ENCODE data around the gene SMPDL3A.
A peak's percentile ranks its signal among the peaks of the same experiment; 100 is the strongest.

Gene SMPDL3A

DNA sequence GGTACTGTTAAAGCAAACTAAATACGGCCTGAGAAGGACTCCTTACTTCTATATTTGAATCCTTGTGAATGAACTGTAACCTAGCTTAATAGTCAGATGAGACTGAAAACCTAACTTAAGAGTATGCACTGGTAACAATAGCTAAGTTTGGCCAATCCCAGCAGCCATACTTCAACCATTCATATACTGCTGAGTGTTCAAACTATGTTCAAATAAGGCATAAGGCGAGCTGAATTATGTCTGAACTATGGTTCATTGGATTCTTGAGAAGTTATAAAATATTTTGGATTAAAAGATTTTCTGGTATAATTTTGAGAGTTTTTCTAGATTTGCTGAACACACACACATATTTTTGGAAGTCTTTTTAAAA, 2.2 kb downstream of the SMPDL3A start:
- no peak for DNase-seq (ENCODE audit: low read depth, low spot score)
- Histone ChIP-seq H3K9ac (ENCODE audit: insufficient read length) (no peak overlapping the region), H3K27ac (peak overlapping the region; percentile 60), H3K4me3 (peak overlapping the region; percentile 88), H3K9me3 (ENCODE audit: low read depth, low read length) (no peaks in the 10 kb centered on the region), H3K36me3 (ENCODE audit: insufficient read depth, low read length) (no peaks in the 10 kb centered on the region)
- no peak for TF ChIP-seq POLR2AphosphoS5 (IDR thresholded peaks at IDR 0.05; ENCODE audit: borderline replicate concordance, low read depth, low read length)
- no peak for TF ChIP-seq FOXP2 (optimal IDR thresholded peaks at IDR 0.05; ENCODE audit: control extremely low read depth, extremely low read length, insufficient read depth)
- TF ChIP-seq EZH2 (IDR thresholded peaks at IDR 0.05) = no peak

- Histone ChIP-seq H3K9ac (ENCODE audit: insufficient read length) (no peak overlapping the region), H3K27ac (peak overlapping the region; percentile 60), H3K9me3 (ENCODE audit: low read depth, low read length) (no peaks in the 10 kb centered on the region), H3K4me3 (peak overlapping the region; percentile 21; the same call in 1 of the 2 replicates), H3K36me3 (ENCODE audit: insufficient read depth, low read length) (no peaks in the 10 kb centered on the region)
- no peak for DNase-seq (ENCODE audit: low read depth, low spot score)
- no peak for TF ChIP-seq POLR2AphosphoS5 (IDR thresholded peaks at IDR 0.05; ENCODE audit: borderline replicate concordance, low read depth, low read length)
- no peak for TF ChIP-seq FOXP2 (optimal IDR thresholded peaks at IDR 0.05; ENCODE audit: control extremely low read depth, extremely low read length, insufficient read depth)
- TF ChIP-seq EZH2 (IDR thresholded peaks at IDR 0.05) = no peak
These were observed 3.7 kb downstream of the SMPDL3A start for GRCh38 chr6:122792766-122793165.

DNA sequence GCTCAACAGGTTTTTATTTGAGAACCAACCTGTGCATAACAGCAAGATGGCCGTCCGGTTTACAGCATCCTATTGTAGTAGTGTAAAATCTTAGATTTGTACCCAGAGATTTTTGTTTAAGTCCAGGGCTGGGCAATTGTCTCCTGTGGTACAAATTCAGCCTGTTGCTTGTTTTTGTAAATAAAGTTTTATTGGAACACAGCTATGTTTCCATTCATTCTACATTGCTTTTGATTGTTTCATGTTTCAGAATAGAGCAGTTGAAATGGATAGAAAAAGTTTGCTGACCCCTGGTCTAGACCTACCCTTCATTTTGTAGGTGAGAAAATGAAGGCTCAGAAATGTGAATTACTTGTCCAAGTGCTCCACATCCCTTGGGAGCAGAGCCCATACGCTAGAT, 8.5 kb downstream of the SMPDL3A start:
- no peak for TF ChIP-seq POLR2AphosphoS5 (IDR thresholded peaks at IDR 0.05; ENCODE audit: borderline replicate concordance, low read depth, low read length)
- no peak for TF ChIP-seq FOXP2 (optimal IDR thresholded peaks at IDR 0.05; ENCODE audit: control extremely low read depth, extremely low read length, insufficient read depth)
- TF ChIP-seq EZH2 (IDR thresholded peaks at IDR 0.05) = no peak
- H3K27ac ChIP-seq = no peak overlapping the region
- no peaks in the 10 kb centered on the region for H3K36me3 ChIP-seq (ENCODE audit: insufficient read depth, low read length)
- no peak overlapping the region for H3K9ac ChIP-seq (ENCODE audit: insufficient read length)
- DNase-seq (ENCODE audit: low read depth, low spot score) = no peak
- no peaks in the 10 kb centered on the region for H3K9me3 ChIP-seq (ENCODE audit: low read depth, low read length)
- H3K4me3 ChIP-seq = no peak overlapping the region

GRCh38 chr6:122798099-122798641, 9.1 kb downstream of the SMPDL3A start:
- TF ChIP-seq POLR2AphosphoS5 (IDR thresholded peaks at IDR 0.05; ENCODE audit: borderline replicate concordance, low read depth, low read length) (no peak), EZH2 (IDR thresholded peaks at IDR 0.05) (no peak), FOXP2 (optimal IDR thresholded peaks at IDR 0.05; ENCODE audit: control extremely low read depth, extremely low read length, insufficient read depth) (no peak)
- H3K36me3 ChIP-seq (ENCODE audit: insufficient read depth, low read length) = no peaks in the 10 kb centered on the region
- H3K27ac ChIP-seq = no peak overlapping the region
- H3K9ac ChIP-seq (ENCODE audit: insufficient read length) = no peak overlapping the region
- H3K9me3 ChIP-seq (ENCODE audit: low read depth, low read length) = no peaks in the 10 kb centered on the region
- no peak overlapping the region for H3K4me3 ChIP-seq
- DNase-seq (ENCODE audit: low read depth, low spot score) = no peak

GRCh38 chr6:122799140-122799745, 10.2 kb downstream of the SMPDL3A start:
- Histone ChIP-seq H3K27ac (no peak overlapping the region), H3K36me3 (ENCODE audit: insufficient read depth, low read length) (no peaks in the 10 kb centered on the region), H3K9ac (ENCODE audit: insufficient read length) (no peak overlapping the region), H3K9me3 (ENCODE audit: low read depth, low read length) (no peaks in the 10 kb centered on the region), H3K4me3 (no peak overlapping the region)
- TF ChIP-seq EZH2 (IDR thresholded peaks at IDR 0.05) = no peak
- TF ChIP-seq POLR2AphosphoS5 (IDR thresholded peaks at IDR 0.05; ENCODE audit: borderline replicate concordance, low read depth, low read length) = no peak
- no peak for TF ChIP-seq FOXP2 (optimal IDR thresholded peaks at IDR 0.05; ENCODE audit: control extremely low read depth, extremely low read length, insufficient read depth)
- no peak for DNase-seq (ENCODE audit: low read depth, low spot score)

DNA sequence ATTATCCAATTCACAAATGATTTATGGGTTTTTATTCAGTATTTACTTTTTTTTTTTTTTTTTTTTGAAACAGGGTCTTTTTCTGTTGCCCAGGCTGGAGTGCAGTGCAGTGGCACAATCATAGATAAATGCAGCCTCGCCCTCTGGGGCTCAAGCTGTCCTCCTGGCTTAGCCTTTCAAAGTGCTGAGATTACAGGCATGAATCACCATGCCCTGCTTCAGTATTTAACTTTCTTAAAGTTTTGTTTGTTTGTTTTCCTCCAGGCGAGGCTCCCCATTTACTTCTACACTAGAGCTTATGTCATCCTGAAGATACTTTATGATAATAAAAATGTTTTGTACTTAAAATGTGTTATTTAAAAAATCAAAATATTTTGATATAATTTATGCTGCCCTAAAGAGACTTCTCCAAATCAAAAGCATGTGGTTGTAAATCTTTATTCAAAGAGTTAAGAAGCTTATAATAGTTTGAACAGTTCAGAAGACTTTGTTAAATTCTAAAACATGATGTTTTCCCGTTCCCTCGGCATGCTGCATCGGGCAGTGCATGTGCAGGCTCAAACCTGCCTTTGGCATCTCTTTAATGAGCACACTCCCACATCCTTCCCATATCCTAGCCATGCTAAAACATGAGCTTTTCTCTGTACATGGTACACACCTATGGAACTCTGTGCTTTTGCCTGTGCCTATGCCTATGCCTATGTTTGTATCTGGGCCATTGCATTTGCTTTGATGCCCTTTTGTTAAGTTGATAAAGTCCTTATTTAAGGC, 11.0 kb downstream of the SMPDL3A start:
- no peak for TF ChIP-seq FOXP2 (optimal IDR thresholded peaks at IDR 0.05; ENCODE audit: control extremely low read depth, extremely low read length, insufficient read depth)
- no peak for TF ChIP-seq EZH2 (IDR thresholded peaks at IDR 0.05)
- no peak for TF ChIP-seq POLR2AphosphoS5 (IDR thresholded peaks at IDR 0.05; ENCODE audit: borderline replicate concordance, low read depth, low read length)
- no peak for DNase-seq (ENCODE audit: low read depth, low spot score)
- H3K27ac ChIP-seq = no peak overlapping the region
- H3K9ac ChIP-seq (ENCODE audit: insufficient read length) = no peak overlapping the region
- no peak overlapping the region for H3K4me3 ChIP-seq
- no peaks in the 10 kb centered on the region for H3K36me3 ChIP-seq (ENCODE audit: insufficient read depth, low read length)
- H3K9me3 ChIP-seq (ENCODE audit: low read depth, low read length) = no peaks in the 10 kb centered on the region

DNA sequence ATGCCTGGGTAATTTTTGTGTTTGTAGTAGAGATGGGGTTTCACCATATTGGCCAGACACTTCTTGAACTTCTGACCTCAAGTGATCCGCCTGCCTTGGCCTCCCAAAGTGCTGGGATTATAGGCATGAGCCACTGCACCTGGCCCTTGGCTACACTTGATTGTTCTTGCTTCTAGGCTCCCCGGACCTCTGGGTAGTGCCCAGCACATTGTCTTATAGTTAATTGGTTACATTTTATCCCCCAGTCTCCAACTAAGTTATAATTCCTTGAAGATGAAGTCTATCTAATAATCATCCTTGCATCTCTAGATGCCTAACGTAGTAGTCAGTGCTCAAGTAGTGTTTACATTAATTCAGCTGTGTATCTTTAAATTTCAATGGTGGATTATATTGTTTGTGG, 11.8 kb downstream of the SMPDL3A start:
- Histone ChIP-seq H3K36me3 (ENCODE audit: insufficient read depth, low read length) (no peaks in the 10 kb centered on the region), H3K4me3 (no peak overlapping the region), H3K27ac (no peak overlapping the region), H3K9me3 (ENCODE audit: low read depth, low read length) (no peaks in the 10 kb centered on the region), H3K9ac (ENCODE audit: insufficient read length) (no peak overlapping the region)
- no peak for DNase-seq (ENCODE audit: low read depth, low spot score)
- TF ChIP-seq POLR2AphosphoS5 (IDR thresholded peaks at IDR 0.05; ENCODE audit: borderline replicate concordance, low read depth, low read length) = no peak
- no peak for TF ChIP-seq FOXP2 (optimal IDR thresholded peaks at IDR 0.05; ENCODE audit: control extremely low read depth, extremely low read length, insufficient read depth)
- no peak for TF ChIP-seq EZH2 (IDR thresholded peaks at IDR 0.05)

DNA sequence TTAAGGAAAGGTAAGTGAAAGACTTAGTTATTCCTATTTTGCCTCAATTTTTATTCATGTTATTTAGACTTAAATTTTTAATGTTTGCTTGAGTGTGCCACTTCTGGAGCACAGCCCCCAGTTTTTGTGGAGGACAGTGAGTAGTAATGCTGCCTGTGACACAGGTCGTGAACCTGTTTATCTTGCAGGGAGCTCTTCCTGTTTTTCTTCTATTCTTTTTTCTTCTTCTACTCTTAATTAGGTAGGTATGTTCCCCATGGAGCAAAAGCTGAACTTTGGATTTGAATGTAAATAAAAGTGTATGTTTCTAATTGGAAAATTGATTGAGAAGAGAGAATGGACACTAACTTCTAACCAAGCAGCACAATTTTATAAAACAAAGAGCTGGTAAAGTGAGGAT, 12.3 kb downstream of the SMPDL3A start:
- Histone ChIP-seq H3K9me3 (ENCODE audit: low read depth, low read length) (no peaks in the 10 kb centered on the region), H3K36me3 (ENCODE audit: insufficient read depth, low read length) (no peaks in the 10 kb centered on the region), H3K9ac (ENCODE audit: insufficient read length) (no peak overlapping the region), H3K4me3 (no peak overlapping the region), H3K27ac (no peak overlapping the region)
- TF ChIP-seq EZH2 (IDR thresholded peaks at IDR 0.05) = no peak
- no peak for TF ChIP-seq FOXP2 (optimal IDR thresholded peaks at IDR 0.05; ENCODE audit: control extremely low read depth, extremely low read length, insufficient read depth)
- TF ChIP-seq POLR2AphosphoS5 (IDR thresholded peaks at IDR 0.05; ENCODE audit: borderline replicate concordance, low read depth, low read length) = no peak
- no peak for DNase-seq (ENCODE audit: low read depth, low spot score)

Measured in SK-N-MC (cell line).